NCI-H1105 treated with DMSO at 0.1 percent for 48 hours (cell line): Measurements from ENCODE around the gene RIMBP2.

Experiments used
- DNase-seq: peaks from one replicate; lab custom pipeline; 2025; lab: John Stamatoyannopoulos, UW

RIMBP2 gene

GRCh38 chr12:130366159-130366558 lies 349.9 kb downstream of the RIMBP2 start:
- no peak for DNase-seq

GRCh38 chr12:130364578-130364977 lies 351.5 kb downstream of the RIMBP2 start:
- no peak for DNase-seq

GRCh38 chr12:130362060-130362459 lies 354.0 kb downstream of the RIMBP2 start:
- DNase-seq: no peak

DNA sequence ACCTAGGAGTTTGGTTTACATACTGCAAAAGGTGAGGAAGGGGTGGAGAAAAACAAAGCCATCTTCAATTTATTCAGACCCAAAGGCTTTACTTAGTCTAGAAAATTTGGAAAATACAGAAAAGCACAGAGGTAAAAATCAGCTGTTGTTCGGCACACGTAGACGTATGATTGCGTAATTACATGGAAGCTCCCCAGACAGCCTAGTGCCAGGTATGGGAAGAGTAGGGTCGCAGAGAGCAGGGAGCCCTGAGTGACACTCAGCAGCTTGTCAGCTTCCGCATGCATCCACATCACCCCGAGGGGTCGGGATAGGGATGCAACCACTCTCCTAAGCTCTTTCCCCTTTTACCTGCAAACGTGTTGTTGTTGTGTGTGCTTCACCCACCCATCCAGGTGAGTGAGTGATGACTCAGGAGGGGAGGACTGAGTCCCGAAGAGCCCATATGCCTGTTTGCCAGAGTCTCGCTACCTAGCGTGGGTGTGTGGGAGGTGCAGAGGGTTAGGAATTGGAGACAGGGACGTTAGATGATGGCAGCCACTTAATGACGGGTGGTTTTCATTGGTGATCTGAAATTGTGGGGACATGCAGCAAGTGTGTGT lies 358.3 kb downstream of the RIMBP2 start:
- no peak for DNase-seq

- no peak for DNase-seq
Measured at GRCh38 chr12:130357241-130357640, 358.9 kb downstream of the RIMBP2 start.

GRCh38 chr12:130356222-130356621 lies 359.9 kb downstream of the RIMBP2 start:
- no peak for DNase-seq

- DNase-seq: no peak
Measured at GRCh38 chr12:130354407-130354806, 361.7 kb downstream of the RIMBP2 start.

GRCh38 chr12:130353081-130353480 lies 363.0 kb downstream of the RIMBP2 start:
- no peak for DNase-seq

DNA sequence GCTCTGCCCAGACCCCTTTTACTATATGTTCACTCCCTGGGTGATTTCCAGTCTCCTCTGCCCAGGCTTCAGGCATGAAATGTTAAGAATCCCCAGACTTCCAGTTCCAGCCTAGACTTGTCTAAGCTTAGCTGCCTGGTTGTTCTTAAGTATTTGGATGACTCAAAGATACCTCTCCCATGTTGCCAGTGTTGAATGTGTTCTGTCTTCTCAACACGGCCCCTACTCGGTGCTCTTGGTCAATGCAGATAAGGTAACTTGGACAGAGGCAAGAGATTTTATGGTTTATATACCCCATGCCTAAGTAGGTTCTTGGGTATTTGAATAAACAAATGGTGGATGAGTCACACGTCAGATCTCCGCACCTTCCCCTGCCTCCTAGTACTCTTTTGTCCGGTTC lies 364.8 kb downstream of the RIMBP2 start:
- no peak for DNase-seq

- DNase-seq: no peak
Measured at GRCh38 chr12:130350715-130351114, 365.4 kb downstream of the RIMBP2 start.

- peak; percentile 54 for DNase-seq
Measured at GRCh38 chr12:130347588-130347987, 368.5 kb downstream of the RIMBP2 start.
